Mucosa of rectum (tissue), 2 donors: ENCODE results near the gene CDHR2.
"Not testable (repeated sequence)": the region's sequence is repeated elsewhere in the genome, so short reads cannot be mapped to it uniquely, and the experiment has no call there.

Source experiments
- H3K27ac ChIP-seq, 2 donors: one replicate each; pipeline ENCODE4 v1.7.0; 2013; ENCODE audit warnings: inconsistent platforms in 2 of 2, low read depth in 2 of 2, low read length in 2 of 2
- H3K27me3 ChIP-seq, 2 donors: one replicate each; pipeline ENCODE4 v1.7.0; 2013; ENCODE audit warnings: low read length in 2 of 2; ENCODE audit not compliant: control insufficient read depth in 2 of 2, insufficient read depth in 2 of 2
- H3K36me3 ChIP-seq, 2 donors: one replicate each; pipeline ENCODE4 v1.7.0; 2013; ENCODE audit warnings: low read length in 2 of 2; ENCODE audit not compliant: control insufficient read depth in 2 of 2, insufficient read depth in 2 of 2
- H3K4me1 ChIP-seq, 2 donors: one replicate each; pipeline ENCODE4 v1.7.0; 2013; ENCODE audit warnings: low read length in 2 of 2, mild to moderate bottlenecking in 1 of 2; ENCODE audit not compliant: control insufficient read depth in 2 of 2, insufficient read depth in 2 of 2
- H3K4me3 ChIP-seq, 2 donors: one replicate each; pipeline ENCODE4 v1.7.0; 2013; ENCODE audit warnings: low read length in 2 of 2
- H3K9ac ChIP-seq, 2 donors: one replicate each; pipeline ENCODE4 v1.7.0; 2013; ENCODE audit warnings: low read length in 2 of 2, low read depth in 1 of 2, mild to moderate bottlenecking in 1 of 2
- H3K9me3 ChIP-seq, 2 donors: one replicate each; pipeline ENCODE4 v1.7.0; 2013; ENCODE audit warnings: low read length in 2 of 2; ENCODE audit not compliant: control insufficient read depth in 2 of 2
- donor health status: healthy.
- donor health status: Normal muscosa, but diverticular disease.

The CDHR2 gene

GRCh38 chr5:176549871-176550270 is 729 bp downstream of the CDHR2 start:
- Histone ChIP-seq H3K27me3 (no peaks in the 10 kb centered on the region), H3K27ac (peak overlapping the region; percentile 95 to 99), H3K4me3 (peak overlapping the region; percentile 44 to 59), H3K36me3 (no peaks in the 10 kb centered on the region), H3K9me3 (no peaks in the 10 kb centered on the region), H3K9ac (peak overlapping the region; percentile 58 to 75), H3K4me1 (peaks cover 42 to 55% of the 10 kb centered on the region in 2 donors)

- H3K36me3 ChIP-seq, result no peaks in the 10 kb centered on the region
These were observed 1.2 kb downstream of the CDHR2 start for GRCh38 chr5:176550275-176550831.

DNA sequence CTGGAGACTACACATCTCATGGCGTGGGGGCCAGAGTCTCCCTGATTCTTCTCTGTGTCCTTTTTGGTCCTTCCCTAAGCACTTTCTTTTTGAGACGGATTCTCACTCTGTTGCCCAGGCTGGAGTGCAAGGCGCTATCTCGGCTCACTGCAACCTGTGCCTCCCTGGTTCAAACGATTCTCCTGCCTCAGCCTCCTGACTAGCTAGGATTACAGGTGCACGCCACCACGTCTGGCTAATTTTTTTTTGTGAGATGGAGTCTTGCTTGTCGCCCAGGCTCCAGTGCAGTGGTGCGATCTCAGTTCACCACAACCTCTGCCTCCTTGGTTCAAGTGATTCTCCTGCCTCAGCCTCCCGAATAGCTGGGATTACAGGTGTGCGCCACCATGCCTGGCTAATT is 1.8 kb downstream of the CDHR2 start:
- H3K27me3 ChIP-seq, H3K27ac ChIP-seq, H3K36me3 ChIP-seq, H3K9me3 ChIP-seq: not testable (repeated sequence)
- Histone ChIP-seq H3K9ac (peak overlapping the region in 1 of 2 donors; percentile 75), H3K4me1 (peaks cover 37 to 48% of the 10 kb centered on the region in 2 donors), H3K4me3 (peak overlapping the region; percentile 44 to 59)

More at GRCh38 chr5:176550275-176550831, 1.2 kb downstream of the CDHR2 start:
- H3K9me3 ChIP-seq, result no peaks in the 10 kb centered on the region
- H3K27ac ChIP-seq, result peak overlapping the region; percentile 95 to 99
- peak overlapping the region; percentile 44 to 59 for H3K4me3 ChIP-seq
- no peaks in the 10 kb centered on the region for H3K27me3 ChIP-seq
- peak overlapping the region; percentile 58 to 75 for H3K9ac ChIP-seq
- peaks cover 41 to 54% of the 10 kb centered on the region in 2 donors for H3K4me1 ChIP-seq

GRCh38 chr5:176552332-176552869 is 3.3 kb downstream of the CDHR2 start:
- Histone ChIP-seq H3K9me3 (no peaks in the 10 kb centered on the region), H3K27me3 (no peaks in the 10 kb centered on the region), H3K4me1 (peaks cover 32 to 36% of the 10 kb centered on the region in 2 donors), H3K27ac (peak overlapping the region; percentile 43 to 54), H3K9ac (peak overlapping the region in 1 of 2 donors; percentile 5), H3K36me3 (no peaks in the 10 kb centered on the region), H3K4me3 (no peak overlapping the region)

GRCh38 chr5:176553260-176554085 is 4.3 kb downstream of the CDHR2 start:
- H3K4me3 ChIP-seq, result no peak overlapping the region
- no peaks in the 10 kb centered on the region for H3K36me3 ChIP-seq
- no peaks in the 10 kb centered on the region for H3K27me3 ChIP-seq
- no peak overlapping the region for H3K9ac ChIP-seq
- peaks cover 24 to 26% of the 10 kb centered on the region in 2 donors for H3K4me1 ChIP-seq
- H3K9me3 ChIP-seq, result no peaks in the 10 kb centered on the region
- H3K27ac ChIP-seq, result peak overlapping the region in 1 of 2 donors; percentile 54

DNA sequence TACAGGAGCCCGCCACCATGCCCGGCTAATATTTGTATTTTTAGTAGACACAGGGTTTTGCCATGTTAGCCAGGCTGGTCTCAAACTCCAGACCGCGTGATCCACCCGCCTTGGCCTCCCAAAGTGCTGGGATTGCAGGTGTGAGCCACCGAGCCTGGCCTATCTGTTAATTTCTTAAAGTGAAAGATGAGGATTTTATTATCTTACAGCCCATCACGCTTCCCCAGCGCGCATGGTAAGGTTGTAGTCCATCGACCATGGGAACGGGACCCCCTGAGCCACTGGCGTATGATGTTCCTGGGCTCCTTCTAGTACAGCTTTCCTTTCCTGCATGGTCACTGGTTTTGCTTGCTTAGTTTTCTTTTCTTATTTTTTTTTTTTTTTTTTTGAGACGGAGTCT is 8.7 kb downstream of the CDHR2 start:
- no peak overlapping the region for H3K4me3 ChIP-seq
- H3K9me3 ChIP-seq, result no peaks in the 10 kb centered on the region
- no peaks in the 10 kb centered on the region for H3K36me3 ChIP-seq
- no peak overlapping the region for H3K27ac ChIP-seq
- H3K4me1 ChIP-seq, result peaks cover 0 to 4% of the 10 kb centered on the region in 2 donors
- H3K9ac ChIP-seq, result no peak overlapping the region
- H3K27me3 ChIP-seq, result no peaks in the 10 kb centered on the region

GRCh38 chr5:176559683-176560082 is 10.5 kb downstream of the CDHR2 start:
- no peak overlapping the region for H3K4me3 ChIP-seq
- no peak overlapping the region for H3K27ac ChIP-seq
- H3K36me3 ChIP-seq, result no peaks in the 10 kb centered on the region
- no peaks in the 10 kb centered on the region for H3K27me3 ChIP-seq
- no peaks in the 10 kb centered on the region for H3K4me1 ChIP-seq
- no peaks in the 10 kb centered on the region for H3K9me3 ChIP-seq
- no peak overlapping the region for H3K9ac ChIP-seq

GRCh38 chr5:176560364-176560763 is 11.2 kb downstream of the CDHR2 start:
- Histone ChIP-seq H3K9me3 (no peaks in the 10 kb centered on the region), H3K27me3 (no peaks in the 10 kb centered on the region), H3K36me3 (no peaks in the 10 kb centered on the region), H3K9ac (no peak overlapping the region), H3K4me3 (no peak overlapping the region), H3K27ac (no peak overlapping the region), H3K4me1 (no peaks in the 10 kb centered on the region)

GRCh38 chr5:176561259-176561658 is 12.1 kb downstream of the CDHR2 start:
- H3K9me3 ChIP-seq, result no peaks in the 10 kb centered on the region
- no peaks in the 10 kb centered on the region for H3K27me3 ChIP-seq
- H3K36me3 ChIP-seq, result no peaks in the 10 kb centered on the region
- H3K4me3 ChIP-seq, result no peak overlapping the region
- H3K9ac ChIP-seq, result no peak overlapping the region
- H3K27ac ChIP-seq, result no peak overlapping the region
- no peaks in the 10 kb centered on the region for H3K4me1 ChIP-seq

GRCh38 chr5:176562189-176562588 is 13.0 kb downstream of the CDHR2 start:
- Histone ChIP-seq H3K9ac (no peak overlapping the region), H3K27me3 (no peaks in the 10 kb centered on the region), H3K9me3 (no peaks in the 10 kb centered on the region), H3K4me3 (no peak overlapping the region), H3K27ac (no peak overlapping the region), H3K36me3 (no peaks in the 10 kb centered on the region), H3K4me1 (no peaks in the 10 kb centered on the region)
